ENCODE measurements around the gene UGT1A9. TPM values are rescaled to one million over a fixed set of nuclear protein-coding genes. Genes with fewer than 3 reads are reported as not detected.
"Not testable (repeated sequence)": the region's sequence is repeated elsewhere in the genome, so short reads cannot be mapped to it uniquely, and the experiment has no call there.

The UGT1A9 gene
- polyA plus RNA-seq, 1 of the 3 experiments (the other 2 are of a cell fraction): not detected

DNA sequence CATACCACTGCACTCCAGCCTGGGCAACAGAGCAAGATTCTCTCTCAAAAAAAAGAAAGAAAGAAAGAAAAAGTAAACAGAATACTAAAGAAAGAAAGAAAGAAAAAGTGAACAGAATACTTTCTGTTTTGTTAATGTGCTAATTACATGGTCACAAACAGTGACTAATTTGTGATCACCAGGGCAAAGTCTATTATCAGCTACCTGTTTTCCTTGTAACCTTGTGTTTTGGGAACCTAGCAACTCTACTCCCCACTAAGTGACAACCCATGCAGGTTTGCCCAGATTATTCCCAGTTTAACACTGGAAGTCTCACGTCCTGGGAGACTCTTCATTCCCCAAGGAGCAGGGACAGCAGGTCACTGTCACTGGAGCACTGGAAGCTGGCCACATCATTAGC is 16.7 kb upstream of the UGT1A9 start:
- no peak for TF ChIP-seq RCOR1 (IDR thresholded peaks at IDR 0.05; ENCODE audit: low read length)
- TF ChIP-seq POLR2AphosphoS5 (IDR thresholded peaks at IDR 0.05; ENCODE audit: low read depth, low read length): no peak
- TF ChIP-seq, protein P1, sequence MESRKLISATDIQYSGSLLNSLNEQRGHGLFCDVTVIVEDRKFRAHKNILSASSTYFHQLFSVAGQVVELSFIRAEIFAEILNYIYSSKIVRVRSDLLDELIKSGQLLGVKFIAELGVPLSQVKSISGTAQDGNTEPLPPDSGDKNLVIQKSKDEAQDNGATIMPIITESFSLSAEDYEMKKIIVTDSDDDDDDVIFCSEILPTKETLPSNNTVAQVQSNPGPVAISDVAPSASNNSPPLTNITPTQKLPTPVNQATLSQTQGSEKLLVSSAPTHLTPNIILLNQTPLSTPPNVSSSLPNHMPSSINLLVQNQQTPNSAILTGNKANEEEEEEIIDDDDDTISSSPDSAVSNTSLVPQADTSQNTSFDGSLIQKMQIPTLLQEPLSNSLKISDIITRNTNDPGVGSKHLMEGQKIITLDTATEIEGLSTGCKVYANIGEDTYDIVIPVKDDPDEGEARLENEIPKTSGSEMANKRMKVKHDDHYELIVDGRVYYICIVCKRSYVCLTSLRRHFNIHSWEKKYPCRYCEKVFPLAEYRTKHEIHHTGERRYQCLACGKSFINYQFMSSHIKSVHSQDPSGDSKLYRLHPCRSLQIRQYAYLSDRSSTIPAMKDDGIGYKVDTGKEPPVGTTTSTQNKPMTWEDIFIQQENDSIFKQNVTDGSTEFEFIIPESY (IDR thresholded peaks at IDR 0.05; ENCODE audit: borderline replicate concordance, low read depth): no peak
- no peak for TF ChIP-seq TCF12 (IDR thresholded peaks at IDR 0.05)
- TF ChIP-seq, protein P2, sequence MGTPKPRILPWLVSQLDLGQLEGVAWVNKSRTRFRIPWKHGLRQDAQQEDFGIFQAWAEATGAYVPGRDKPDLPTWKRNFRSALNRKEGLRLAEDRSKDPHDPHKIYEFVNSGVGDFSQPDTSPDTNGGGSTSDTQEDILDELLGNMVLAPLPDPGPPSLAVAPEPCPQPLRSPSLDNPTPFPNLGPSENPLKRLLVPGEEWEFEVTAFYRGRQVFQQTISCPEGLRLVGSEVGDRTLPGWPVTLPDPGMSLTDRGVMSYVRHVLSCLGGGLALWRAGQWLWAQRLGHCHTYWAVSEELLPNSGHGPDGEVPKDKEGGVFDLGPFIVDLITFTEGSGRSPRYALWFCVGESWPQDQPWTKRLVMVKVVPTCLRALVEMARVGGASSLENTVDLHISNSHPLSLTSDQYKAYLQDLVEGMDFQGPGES (IDR thresholded peaks at IDR 0.05; ENCODE audit: low read depth, low read length): no peak
- no peak for TF ChIP-seq RXRA (IDR thresholded peaks at IDR 0.05; ENCODE audit: borderline replicate concordance, low read depth)
- no peak for TF ChIP-seq EP300 (IDR thresholded peaks at IDR 0.05; ENCODE audit: borderline replicate concordance in 1 of 2, low read depth in 1 of 2, low read length in 1 of 2)
- TF ChIP-seq NFIC (IDR thresholded peaks at IDR 0.05; ENCODE audit: borderline replicate concordance): no peak
- no peak for TF ChIP-seq YY1 (IDR thresholded peaks at IDR 0.05; ENCODE audit: low read depth)
- no peak for TF ChIP-seq RAD21 (IDR thresholded peaks at IDR 0.05; ENCODE audit: low read length)
- no peak for TF ChIP-seq MXI1 (IDR thresholded peaks at IDR 0.05; ENCODE audit: low read depth, low read length)
- no peaks in the 10 kb centered on the region for H3K79me2 ChIP-seq (ENCODE audit: insufficient read depth)
- CTCF ChIA-PET: interaction anchor here (0.7 kb wide), 1 partner anchor 56 kb away, joined by 3 read pairs; no protein-coding TSS in a partner anchor
- no peak for DNase-seq
- H4K20me1 ChIP-seq (ENCODE audit: insufficient read depth): no peaks in the 10 kb centered on the region
- no peak overlapping the region for H2AFZ ChIP-seq (ENCODE audit: low read depth)
- no peaks in the 10 kb centered on the region for H3K27me3 ChIP-seq (ENCODE audit: insufficient read depth)
- no peaks in the 10 kb centered on the region for H3K9me2 ChIP-seq
- H3K4me1 ChIP-seq (ENCODE audit: control insufficient read depth in 1 of 2, insufficient read depth in 2 of 2, low read depth in 1 of 2, low read length in 1 of 2): no peaks in the 10 kb centered on the region
- H3F3A ChIP-seq (replicated peaks; ENCODE audit: insufficient read depth): no peaks in the 10 kb centered on the region
- POLR2A ChIA-PET: no interaction called here
- H3K36me3 ChIP-seq (replicated peaks in 1 of 2; ENCODE audit: control insufficient read depth in 1 of 2, insufficient read depth in 2 of 2, low read length in 1 of 2): no peaks in the 10 kb centered on the region
- WGBS (ENCODE audit: low lambda C conversion rate): 38% methylated on average over 1 of the region's 1 CpG
- H3K9ac ChIP-seq: no peak overlapping the region
- H3K4me3 ChIP-seq (ENCODE audit: low read depth in 2 of 2, low read length in 1 of 2): no peak overlapping the region
- no peak overlapping the region for H3K27ac ChIP-seq (ENCODE audit: low read depth in 2 of 2, low read length in 1 of 2)
- no peaks in the 10 kb centered on the region for H3K9me3 ChIP-seq
- no peak overlapping the region for H3K4me2 ChIP-seq

DNA sequence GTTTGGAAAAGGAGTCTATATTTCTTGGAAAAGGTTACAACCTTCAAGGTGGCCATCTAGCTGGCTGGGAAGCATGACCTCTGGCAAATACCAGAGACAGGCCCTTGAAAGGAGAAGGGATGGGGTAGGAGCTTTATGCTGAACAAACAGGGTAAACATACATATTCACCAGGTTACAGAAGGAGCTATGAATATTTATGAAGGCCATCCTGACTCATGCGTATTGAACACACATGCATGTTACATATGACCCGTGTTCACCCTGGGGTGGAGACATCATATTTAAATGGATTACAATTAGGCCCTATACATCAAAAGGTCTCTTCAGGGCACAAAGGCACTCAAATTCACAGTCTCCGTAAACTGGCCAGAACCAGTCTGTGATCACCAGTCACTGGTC is 15.8 kb upstream of the UGT1A9 start:
- H3F3A ChIP-seq (replicated peaks; ENCODE audit: insufficient read depth); POLR2A ChIA-PET; H3K36me3 ChIP-seq (replicated peaks in 1 of 2; ENCODE audit: control insufficient read depth in 1 of 2, insufficient read depth in 2 of 2, low read length in 1 of 2); CTCF ChIA-PET; H3K27me3 ChIP-seq (ENCODE audit: insufficient read depth); H3K9me3 ChIP-seq; H3K4me3 ChIP-seq (ENCODE audit: low read depth in 2 of 2, low read length in 1 of 2); H3K27ac ChIP-seq (ENCODE audit: low read depth in 2 of 2, low read length in 1 of 2); H3K79me2 ChIP-seq (ENCODE audit: insufficient read depth); H3K4me2 ChIP-seq; H2AFZ ChIP-seq (ENCODE audit: low read depth); H3K9ac ChIP-seq; H4K20me1 ChIP-seq (ENCODE audit: insufficient read depth); H3K4me1 ChIP-seq (ENCODE audit: control insufficient read depth in 1 of 2, insufficient read depth in 2 of 2, low read depth in 1 of 2, low read length in 1 of 2); DNase-seq; H3K9me2 ChIP-seq: not testable (repeated sequence)
- WGBS (ENCODE audit: low lambda C conversion rate): 70% methylated on average over 3 of the region's 3 CpGs
